ENCODE data around the gene COX4I2. TPM values are rescaled to one million over a fixed set of nuclear protein-coding genes. Genes with fewer than 3 reads are reported as not detected.

COX4I2 gene
- total RNA-seq, 1 experiment from 2014 or later: not detected

DNA sequence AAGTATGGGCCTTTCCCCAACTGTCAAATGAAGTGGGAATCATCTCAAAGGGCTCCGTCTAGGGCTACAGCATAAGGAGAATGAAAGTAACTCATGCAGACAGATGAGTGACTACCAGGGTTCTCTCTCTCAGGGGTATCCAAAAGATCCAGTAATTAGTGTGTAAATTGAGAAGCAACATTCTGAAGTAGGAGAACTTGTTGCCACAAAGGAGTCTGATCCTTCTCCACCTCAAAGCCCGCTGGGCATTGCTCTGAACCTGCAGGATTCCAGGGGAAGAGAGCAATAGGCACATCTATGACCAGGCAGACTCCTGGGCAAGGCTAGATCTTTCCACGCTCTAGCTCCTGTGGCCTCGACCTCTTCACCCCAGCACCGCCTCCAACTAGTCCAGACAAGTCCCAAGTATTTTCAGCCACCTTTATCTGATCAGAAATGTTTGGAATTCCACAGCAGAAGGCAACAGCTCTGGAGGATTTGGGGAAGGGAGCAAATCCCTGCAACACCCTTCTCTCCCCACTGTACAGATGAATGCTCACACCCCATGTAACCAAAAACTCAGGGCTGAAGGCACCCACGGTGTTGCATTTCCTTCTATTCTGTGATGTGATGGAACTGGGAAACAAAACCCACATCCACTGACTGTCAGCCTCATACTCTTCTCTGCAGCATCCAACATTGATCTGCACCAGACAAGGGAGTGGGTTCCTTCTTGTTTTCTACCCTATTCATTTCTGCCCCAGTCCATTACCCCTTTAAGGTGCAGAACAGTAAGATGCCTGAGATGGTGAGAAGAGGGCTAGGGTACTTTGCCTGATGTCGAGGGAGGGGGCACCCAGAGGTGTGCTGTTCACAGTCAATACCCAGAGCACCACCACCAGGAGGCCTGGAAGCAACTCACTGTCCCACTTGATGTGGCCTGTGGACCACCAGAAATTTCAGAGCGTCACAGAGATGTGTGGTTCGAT is 41.0 kb downstream of the COX4I2 start:
- Histone ChIP-seq H3K27me3 (no peaks in the 10 kb centered on the region), H3K4me3 (no peak overlapping the region), H3K36me3 (peaks cover 31% of the 10 kb centered on the region), H3K9me3 (no peaks in the 10 kb centered on the region)
- DNase-seq: no peak

DNA sequence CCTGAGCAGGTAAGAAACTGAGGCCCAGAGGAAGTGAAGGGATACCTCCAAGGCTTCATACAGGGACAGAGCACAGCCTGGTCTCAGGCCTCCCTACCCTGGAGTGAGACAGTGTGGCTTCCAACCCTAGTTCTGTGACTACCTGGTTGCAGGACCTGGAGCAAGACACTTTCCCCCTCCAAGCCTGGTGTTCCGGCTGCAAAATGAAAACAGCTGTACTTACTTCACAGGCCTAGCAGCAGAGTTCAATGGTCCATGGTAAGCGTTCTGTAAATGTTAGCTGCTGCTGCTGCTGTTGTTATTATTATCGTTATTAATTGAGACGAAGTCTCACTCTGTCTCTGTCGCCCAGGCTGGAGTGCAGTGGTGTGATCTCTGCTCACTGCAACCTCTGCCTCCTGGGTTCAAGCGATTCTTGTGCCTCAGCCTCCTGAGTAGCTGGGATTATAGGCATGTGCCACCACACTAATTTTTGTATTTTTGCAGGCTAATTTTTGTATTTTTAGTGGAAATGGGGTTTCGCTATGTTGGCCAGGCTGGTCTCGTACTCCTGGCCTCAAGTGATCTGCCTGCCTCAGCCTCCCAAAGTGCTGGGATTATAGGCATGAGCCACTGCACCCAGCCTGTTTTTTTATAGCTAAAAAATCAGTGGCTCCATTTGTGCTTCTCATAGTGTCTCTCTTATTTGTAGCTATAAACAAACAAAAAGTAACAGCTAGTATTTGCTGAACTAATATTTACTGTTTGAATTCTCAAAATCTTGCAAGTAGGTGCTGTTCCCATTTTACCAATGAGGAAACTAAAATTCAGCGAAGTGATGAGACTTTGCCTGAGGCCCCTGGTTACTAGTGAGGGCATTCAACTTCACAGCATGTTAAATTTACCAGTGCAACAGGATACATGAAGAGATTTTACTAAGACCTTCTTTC is 41.9 kb downstream of the COX4I2 start:
- Histone ChIP-seq H3K36me3 (peaks cover 31% of the 10 kb centered on the region), H3K27me3 (no peaks in the 10 kb centered on the region), H3K4me3 (no peak overlapping the region), H3K9me3 (no peaks in the 10 kb centered on the region)
- DNase-seq: no peak

DNA sequence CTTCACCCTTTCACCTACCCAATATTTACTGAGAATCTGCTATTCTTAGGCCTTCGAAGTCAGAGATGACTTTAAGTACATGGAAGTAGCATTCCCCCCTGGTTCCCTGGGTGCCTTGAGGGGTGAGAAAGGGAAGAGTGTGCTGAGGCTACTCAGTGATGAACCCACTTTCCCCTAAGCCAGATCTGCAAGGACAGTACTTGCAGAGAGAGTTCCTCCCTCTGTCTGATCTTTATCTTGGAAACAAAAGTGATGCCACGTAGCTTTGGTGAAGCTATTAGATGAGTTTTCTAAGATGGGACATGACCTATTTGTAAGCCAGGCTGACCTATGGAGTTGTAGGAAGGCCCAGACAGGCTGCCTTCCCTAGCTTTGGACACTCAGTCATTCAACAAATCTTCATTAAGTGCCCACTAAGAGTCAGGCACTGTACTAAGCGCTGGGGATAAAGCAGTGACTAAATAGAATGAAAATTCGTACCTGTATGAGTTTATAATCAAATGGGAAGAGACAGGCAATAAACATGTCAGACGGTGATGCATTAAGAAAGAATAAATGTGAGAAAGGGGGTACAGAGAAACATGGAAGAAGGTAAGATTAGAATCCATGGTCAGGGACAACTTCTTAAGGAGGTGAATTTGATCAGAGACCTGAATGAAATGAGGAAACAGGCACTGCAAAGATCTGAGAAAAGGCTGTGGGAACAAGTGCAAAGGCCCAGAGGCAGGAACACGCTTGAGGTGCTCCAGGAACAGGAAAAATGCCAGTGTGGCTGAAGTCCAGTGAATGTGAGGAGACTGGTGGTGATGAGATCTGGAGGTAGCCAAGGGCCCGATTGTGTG is 42.8 kb downstream of the COX4I2 start:
- Histone ChIP-seq H3K9me3 (no peaks in the 10 kb centered on the region), H3K27me3 (no peaks in the 10 kb centered on the region), H3K4me3 (no peak overlapping the region), H3K36me3 (peaks cover 27% of the 10 kb centered on the region)
- no peak for DNase-seq

DNA sequence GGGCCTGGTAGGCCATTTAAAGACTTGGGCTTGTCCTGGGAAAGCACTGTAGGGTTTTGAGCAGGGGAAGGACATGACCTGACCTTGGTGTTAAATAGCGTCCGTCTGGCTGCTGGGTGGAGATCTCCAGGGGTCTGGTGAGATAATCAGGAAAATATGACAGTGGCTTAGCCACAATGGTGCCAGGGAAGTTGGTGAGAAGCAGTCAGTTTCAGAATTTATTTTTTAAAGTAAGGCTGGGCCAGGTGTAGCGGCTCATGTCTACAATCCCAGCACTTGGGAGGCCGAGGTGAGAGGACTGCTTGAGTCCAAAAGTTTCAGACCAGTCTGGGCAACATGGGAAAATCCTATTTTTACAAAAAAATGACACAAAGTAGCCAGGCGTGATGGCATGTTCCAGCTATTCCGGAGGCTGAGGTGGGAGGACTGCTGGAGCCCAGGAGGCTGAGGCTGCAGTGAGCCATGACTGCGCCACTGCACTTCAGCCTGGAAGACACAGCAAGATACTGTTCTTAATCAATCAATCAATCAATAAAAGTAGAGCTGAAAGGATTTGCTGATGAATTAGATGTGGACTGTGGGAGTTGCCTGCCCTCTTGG is 43.5 kb downstream of the COX4I2 start:
- Histone ChIP-seq H3K36me3 (peaks cover 29% of the 10 kb centered on the region), H3K27me3 (no peaks in the 10 kb centered on the region), H3K9me3 (no peaks in the 10 kb centered on the region), H3K4me3 (no peak overlapping the region)
- DNase-seq: no peak

DNA sequence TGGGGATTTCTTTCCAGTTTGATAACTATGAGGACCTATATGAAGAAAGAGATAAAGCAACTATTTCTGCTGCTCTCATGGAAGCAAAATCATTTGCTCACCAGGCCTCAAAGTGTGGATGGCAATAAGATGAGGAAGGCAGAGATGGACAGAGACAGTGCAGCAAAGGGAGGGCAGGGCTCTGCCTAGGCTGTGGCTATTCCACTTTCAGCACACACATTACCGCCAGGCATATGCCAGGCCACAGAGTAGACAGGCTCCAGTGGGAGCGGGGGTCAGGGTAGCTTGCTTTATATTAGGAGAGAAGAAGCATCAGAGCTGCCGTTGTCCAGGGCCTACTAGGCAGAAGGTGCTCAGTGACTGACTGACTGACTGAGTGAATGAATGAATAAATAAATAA is 44.1 kb downstream of the COX4I2 start:
- no peaks in the 10 kb centered on the region for H3K27me3 ChIP-seq
- no peak for DNase-seq
- no peak overlapping the region for H3K4me3 ChIP-seq
- no peaks in the 10 kb centered on the region for H3K9me3 ChIP-seq
- H3K36me3 ChIP-seq: peaks cover 24% of the 10 kb centered on the region

DNA sequence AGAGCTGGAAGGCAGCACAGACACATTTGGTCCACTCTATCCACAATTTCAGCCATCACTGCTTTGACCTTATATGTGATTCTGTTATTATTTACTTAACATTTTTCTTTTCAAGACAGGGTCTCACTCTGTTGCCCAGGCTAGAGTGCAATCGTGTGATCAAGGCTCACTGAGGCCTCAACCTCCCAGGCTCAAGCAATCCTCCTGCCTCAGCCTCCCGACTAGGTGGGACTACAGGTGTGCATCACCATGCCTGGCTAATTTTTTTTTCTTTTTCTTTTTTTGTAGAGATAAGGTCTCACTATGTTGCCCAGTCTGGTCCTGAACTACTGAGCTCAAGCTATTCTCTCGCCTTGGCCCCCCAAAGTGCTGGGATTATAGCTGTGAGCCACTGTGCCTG is 44.6 kb downstream of the COX4I2 start:
- Histone ChIP-seq H3K27me3 (no peaks in the 10 kb centered on the region), H3K9me3 (no peaks in the 10 kb centered on the region), H3K36me3 (peaks cover 23% of the 10 kb centered on the region), H3K4me3 (no peak overlapping the region)
- no peak for DNase-seq

DNA sequence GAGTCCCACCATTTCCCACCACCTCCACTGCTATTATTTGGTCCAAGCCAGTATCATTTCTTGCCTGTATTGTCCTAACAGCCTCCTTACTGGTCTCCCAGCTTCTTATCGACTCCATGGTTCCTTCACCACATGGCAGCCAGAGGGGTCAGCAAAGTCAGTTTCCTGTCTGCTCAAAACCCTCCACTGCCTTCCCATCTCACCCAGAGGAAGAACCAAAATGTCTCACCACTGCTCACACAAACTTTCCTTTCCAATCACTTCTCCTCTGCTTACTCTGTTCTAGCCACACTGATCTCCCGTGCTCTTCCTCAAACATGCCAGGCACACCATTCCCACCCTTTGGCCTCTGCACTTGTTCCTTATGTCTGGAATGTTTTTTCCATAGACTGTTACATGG is 45.2 kb downstream of the COX4I2 start:
- no peak for DNase-seq
- no peaks in the 10 kb centered on the region for H3K9me3 ChIP-seq
- peaks cover 26% of the 10 kb centered on the region for H3K36me3 ChIP-seq
- H3K27me3 ChIP-seq: no peaks in the 10 kb centered on the region
- no peak overlapping the region for H3K4me3 ChIP-seq

DNA sequence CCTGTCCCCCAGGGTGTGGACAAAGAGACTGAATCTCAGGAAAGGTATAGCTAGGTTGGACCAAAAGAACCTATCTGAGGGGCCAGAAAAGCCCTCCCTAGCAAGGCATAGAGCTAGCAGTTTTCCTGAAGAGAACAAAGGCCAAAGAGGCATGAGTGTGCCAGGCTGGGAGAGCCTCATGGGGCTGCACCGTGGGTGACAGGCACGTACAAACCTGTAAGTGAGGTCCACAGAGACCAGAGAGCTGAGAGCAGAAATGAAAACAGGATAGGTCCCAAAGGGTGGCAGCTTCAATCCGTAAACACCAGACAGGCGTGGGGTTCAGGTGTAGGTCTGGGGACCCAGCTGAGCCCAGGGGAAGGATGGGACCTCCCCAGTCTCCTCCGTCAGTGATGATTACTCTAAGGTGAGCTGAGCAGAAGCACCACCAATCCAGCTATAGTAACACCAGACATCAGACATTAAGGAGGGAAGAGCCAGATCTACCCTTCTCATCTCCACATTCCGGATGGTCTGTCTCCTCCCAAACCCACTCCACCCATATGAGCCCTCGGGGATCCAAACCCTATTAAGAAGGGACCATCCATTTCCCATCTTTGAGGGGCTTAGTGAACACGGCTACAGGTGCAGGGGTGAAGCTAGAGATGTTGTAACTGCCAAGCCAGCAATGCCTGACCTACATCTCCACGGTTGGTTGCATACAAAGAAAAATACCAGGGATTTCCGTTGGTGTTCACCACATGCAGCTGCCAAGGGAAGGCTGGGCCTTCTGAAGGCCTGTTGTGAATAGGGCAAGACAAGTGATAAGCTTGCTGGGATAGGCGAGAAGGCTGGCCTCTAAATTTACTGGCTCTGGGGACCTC is 46.7 kb downstream of the COX4I2 start:
- Histone ChIP-seq H3K9me3 (no peaks in the 10 kb centered on the region), H3K4me3 (no peak overlapping the region), H3K27me3 (no peaks in the 10 kb centered on the region), H3K36me3 (peaks cover 28% of the 10 kb centered on the region)
- DNase-seq: no peak

DNA sequence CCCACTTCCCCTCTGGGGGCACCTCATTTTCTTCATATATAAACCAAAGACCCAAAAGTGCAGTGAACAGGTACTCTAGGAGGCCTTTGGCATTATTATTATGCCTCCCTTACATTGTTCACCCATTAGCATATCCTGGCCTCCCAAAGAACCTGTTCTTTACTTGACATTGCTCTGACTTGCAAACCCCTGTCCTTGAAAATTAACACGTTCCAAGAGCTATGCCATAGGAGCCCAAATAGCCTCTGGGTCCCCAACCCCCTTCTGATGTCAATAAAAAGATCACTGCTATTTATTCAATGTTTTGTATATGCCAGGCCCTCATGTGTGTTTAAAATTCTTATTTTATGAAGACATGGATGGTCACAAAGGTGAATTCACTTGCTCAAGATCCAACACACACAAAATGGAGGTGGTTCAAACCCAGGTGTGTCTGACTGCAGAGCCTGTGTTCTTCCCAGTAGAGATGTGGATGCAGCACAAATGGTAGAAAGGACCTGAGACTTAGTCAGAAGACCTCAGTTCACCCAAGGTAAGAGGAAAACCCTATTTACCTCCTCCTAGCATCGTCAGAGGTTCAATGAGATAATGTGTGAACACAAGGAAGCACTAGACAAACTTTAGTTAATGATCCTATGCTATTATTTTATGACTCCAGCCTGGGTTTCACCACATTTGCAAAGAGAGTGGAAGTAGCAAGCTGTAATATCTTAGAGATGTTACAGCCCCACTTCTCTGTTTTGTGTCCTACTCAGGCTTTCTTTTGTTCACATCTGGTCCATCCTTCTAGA is 48.3 kb downstream of the COX4I2 start:
- no peak for DNase-seq
- H3K36me3 ChIP-seq: peaks cover 14% of the 10 kb centered on the region

DNA sequence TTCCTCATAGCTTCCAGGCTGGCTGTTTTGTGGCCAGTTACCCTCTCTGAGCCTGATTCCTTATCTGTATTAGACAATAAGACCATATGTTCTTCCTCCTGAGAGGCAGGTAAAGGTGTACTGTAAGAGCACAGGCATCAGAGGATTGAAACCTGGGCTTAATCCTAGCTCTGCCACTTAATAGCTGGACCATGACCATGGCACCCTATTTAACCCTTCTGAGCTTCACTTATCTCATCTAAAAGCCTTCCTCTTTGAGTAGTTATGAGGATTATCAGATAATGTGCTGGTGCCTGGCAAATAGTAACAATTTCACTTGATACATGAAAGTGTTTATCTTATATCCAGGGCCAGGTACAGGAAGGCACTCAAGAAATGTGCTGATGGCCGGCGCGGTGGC is 50.1 kb downstream of the COX4I2 start:
- Histone ChIP-seq H3K9me3 (no peaks in the 10 kb centered on the region), H3K4me3 (no peak overlapping the region), H3K27me3 (no peaks in the 10 kb centered on the region), H3K36me3 (peaks cover 18% of the 10 kb centered on the region)
- no peak for DNase-seq

More for the DNA sequence above, 48.3 kb downstream of the COX4I2 start:
- Histone ChIP-seq H3K27me3 (no peaks in the 10 kb centered on the region), H3K9me3 (no peaks in the 10 kb centered on the region), H3K4me3 (no peak overlapping the region)

DNA sequence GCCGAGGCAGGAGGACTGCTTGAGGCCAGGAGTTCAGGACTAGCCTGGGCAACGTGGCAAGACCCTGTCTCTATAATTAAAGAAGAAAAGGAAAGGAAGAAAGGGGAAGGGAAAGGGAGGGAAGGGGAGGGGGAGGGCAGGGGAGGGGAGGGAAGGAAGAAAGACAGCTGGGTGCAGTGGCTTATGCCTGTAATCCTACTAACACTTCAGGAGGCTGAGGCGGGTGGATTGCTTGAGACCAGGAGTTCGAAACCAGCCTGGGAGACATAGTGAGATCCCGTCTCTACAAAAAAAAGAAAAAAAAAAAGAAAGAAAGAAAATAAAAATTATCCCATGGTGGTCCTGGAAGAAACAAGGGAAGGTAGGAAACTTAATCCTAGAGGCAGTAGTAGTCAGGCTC is 51.4 kb downstream of the COX4I2 start:
- Histone ChIP-seq H3K36me3 (peaks cover 18% of the 10 kb centered on the region), H3K27me3 (no peaks in the 10 kb centered on the region), H3K9me3 (no peaks in the 10 kb centered on the region), H3K4me3 (no peak overlapping the region)
- no peak for DNase-seq

DNA sequence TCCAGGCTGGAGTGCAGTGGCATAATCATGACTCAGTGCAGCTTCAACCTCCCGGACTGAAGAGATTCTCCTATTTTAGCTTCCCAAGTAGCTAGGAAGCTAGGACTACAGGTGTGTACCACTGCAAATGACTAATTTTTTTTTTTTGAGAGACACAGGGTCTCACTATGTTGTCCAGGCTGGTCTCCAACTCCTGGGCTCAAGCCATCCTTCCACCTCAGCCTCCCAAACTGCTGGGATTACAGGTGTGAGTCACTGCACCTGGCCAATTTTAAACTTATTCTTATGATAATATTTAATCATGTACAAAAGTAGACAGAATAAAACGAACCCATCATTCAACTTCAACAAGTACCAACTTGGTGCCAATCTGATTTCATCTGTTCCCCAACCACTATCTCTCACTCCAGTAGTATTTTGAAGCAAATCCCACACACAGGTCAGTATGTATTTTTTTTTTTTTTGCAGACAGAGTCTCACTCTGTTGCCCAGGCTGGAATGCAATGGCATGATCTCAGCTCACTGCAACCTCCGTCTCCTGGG is 52.5 kb downstream of the COX4I2 start:
- Histone ChIP-seq H3K9me3 (no peaks in the 10 kb centered on the region), H3K4me3 (no peak overlapping the region), H3K27me3 (no peaks in the 10 kb centered on the region), H3K36me3 (peaks cover 18% of the 10 kb centered on the region)
- no peak for DNase-seq

DNA sequence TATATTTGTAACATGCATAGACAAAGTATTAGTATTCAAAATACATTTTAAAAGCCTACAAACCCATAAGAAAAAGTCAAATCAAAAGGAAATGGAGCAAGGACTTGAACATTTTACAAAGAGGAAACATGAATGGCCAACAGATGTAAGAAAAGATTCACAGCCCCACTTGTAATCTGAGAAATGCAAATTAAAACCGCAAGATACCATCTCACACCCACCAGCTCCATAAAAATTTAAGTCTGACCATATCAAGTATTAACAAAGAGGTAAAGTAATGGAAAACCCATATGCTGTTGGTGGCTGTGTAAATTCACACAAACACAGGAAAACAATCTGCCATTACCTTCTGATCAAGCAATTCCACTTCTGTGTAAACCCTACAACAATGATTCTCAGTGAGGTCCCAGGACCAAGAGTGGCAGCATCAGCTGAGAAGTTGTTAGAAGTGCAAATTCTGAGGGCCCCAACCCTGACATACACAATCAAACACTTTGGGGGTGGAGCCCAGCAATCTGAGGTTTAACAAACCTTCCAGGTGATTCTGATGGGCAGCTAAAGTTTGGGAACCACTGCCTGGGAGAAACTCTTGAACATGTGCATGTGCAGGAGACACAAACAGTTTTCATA is 54.0 kb downstream of the COX4I2 start:
- no peak overlapping the region for H3K4me3 ChIP-seq
- no peaks in the 10 kb centered on the region for H3K9me3 ChIP-seq
- DNase-seq: no peak
- H3K27me3 ChIP-seq: no peaks in the 10 kb centered on the region
- peaks cover 19% of the 10 kb centered on the region for H3K36me3 ChIP-seq

DNA sequence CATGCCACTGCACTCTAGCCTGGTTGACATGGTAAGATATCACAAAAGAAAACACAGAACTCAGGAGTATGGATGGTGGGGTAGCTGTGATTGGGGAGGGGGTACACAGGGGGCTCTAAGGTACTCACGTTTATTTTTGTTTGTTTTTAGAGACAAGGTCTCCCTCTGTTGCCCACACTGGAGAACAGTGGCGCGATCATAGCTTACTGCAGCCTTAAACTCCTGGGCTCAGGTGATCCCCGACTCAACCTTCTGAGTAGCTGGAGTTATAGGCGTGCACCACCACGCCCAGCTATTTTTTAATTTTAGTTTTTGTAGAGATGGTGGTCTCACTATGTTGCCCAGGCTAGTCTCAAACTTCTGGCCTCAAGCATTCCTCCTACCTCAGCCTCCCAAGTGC is 55.7 kb downstream of the COX4I2 start:
- no peaks in the 10 kb centered on the region for H3K27me3 ChIP-seq
- H3K9me3 ChIP-seq: no peaks in the 10 kb centered on the region
- H3K4me3 ChIP-seq: no peak overlapping the region
- H3K36me3 ChIP-seq: peaks cover 17% of the 10 kb centered on the region
- DNase-seq: no peak
